ENCODE data around the gene ZBTB47. TPM values are rescaled to one million over a fixed set of nuclear protein-coding genes. Genes with fewer than 3 reads are reported as not detected.

ZBTB47 gene
- total and polyA plus RNA-seq, 10 donors: 2.1 to 22.2 (median 14.4) TPM

GRCh38 chr3:42713747-42714146 is 60.2 kb downstream of the ZBTB47 start:
- no peaks in the 10 kb centered on the region for H3K4me1 ChIP-seq
- WGBS, 5 donors: 75 to 85% (median 79%) methylated on average over 2 of the region's 2 CpGs
- no peak overlapping the region for H3K27ac ChIP-seq
- H3K9me3 ChIP-seq: no peaks in the 10 kb centered on the region
- no peak for DNase-seq
- TF ChIP-seq POLR2A (IDR thresholded peaks at IDR 0.05) (no peak), POLR2AphosphoS5 (IDR thresholded peaks at IDR 0.05) (no peak), CTCF (IDR thresholded peaks at IDR 0.05 in 8 of 11, conservative IDR thresholded peaks at IDR 0.05 in 3 of 11) (no peak)
- H3K36me3 ChIP-seq: no peaks in the 10 kb centered on the region
- H3K4me3 ChIP-seq: no peak overlapping the region
- no peaks in the 10 kb centered on the region for H3K27me3 ChIP-seq (replicated peaks in 1 of 7)
- intact Hi-C loops (cut with DNase I; ENCODE audit: low total_unique reads): no loop called here

GRCh38 chr3:42714171-42714852 is 60.8 kb downstream of the ZBTB47 start:
- no peaks in the 10 kb centered on the region for H3K36me3 ChIP-seq
- no peak overlapping the region for H3K4me3 ChIP-seq
- 82 to 89% (median 83%) methylated on average over 4 of the region's 4 CpGs for WGBS, 5 donors
- no peak overlapping the region for H3K27ac ChIP-seq
- H3K27me3 ChIP-seq (replicated peaks in 1 of 7): no peaks in the 10 kb centered on the region
- intact Hi-C loops (cut with DNase I; ENCODE audit: low total_unique reads): no loop called here
- TF ChIP-seq POLR2AphosphoS5 (IDR thresholded peaks at IDR 0.05): no peak
- no peak for TF ChIP-seq POLR2A (IDR thresholded peaks at IDR 0.05)
- TF ChIP-seq CTCF (IDR thresholded peaks at IDR 0.05 in 8 of 11, conservative IDR thresholded peaks at IDR 0.05 in 3 of 11): no peak
- H3K4me1 ChIP-seq: no peaks in the 10 kb centered on the region
- H3K9me3 ChIP-seq: no peaks in the 10 kb centered on the region
- DNase-seq: no peak

Other genes starting within 250 kb of the ZBTB47 start
- not detected for gene LYZL4, start 243.1 kb upstream of the ZBTB47 start, total RNA-seq
- under 1 TPM in 2 of 3 donors, not detected in 1; 0.45 to 0.76 TPM for gene LYZL4, start 243.1 kb upstream of the ZBTB47 start, polyA plus RNA-seq
- gene VIPR1, start 151.1 kb upstream of the ZBTB47 start, total RNA-seq: 10 to 100 TPM in 5 of 7 donors, 1 to 10 TPM in 2; 6.8 to 16.3 (median 11.9) TPM
- 1 to 10 TPM; 2.0 to 6.1 (median 5.3) TPM for gene VIPR1, start 151.1 kb upstream of the ZBTB47 start, polyA plus RNA-seq
- gene SEC22C, start 71.7 kb upstream of the ZBTB47 start, total RNA-seq: 10 to 100 TPM; 28.9 to 58.2 (median 40.8) TPM
- 10 to 100 TPM; 13.5 to 19.9 (median 17.2) TPM for gene SEC22C, start 71.7 kb upstream of the ZBTB47 start, polyA plus RNA-seq
- gene SS18L2, start 62.8 kb upstream of the ZBTB47 start, total RNA-seq: 10 to 100 TPM; 23.1 to 42.6 (median 27.1) TPM
- gene SS18L2, start 62.8 kb upstream of the ZBTB47 start, polyA plus RNA-seq: 10 to 100 TPM; 81.9 to 86.6 (median 84.5) TPM
- gene NKTR, start 53.0 kb upstream of the ZBTB47 start, total RNA-seq: 100 to 1,000 TPM in 6 of 7 donors, 10 to 100 TPM in 1; 99.2 to 258 (median 159) TPM
- 10 to 100 TPM; 19.9 to 35.8 (median 30.9) TPM for gene NKTR, start 53.0 kb upstream of the ZBTB47 start, polyA plus RNA-seq
- gene KLHL40, start 31.8 kb downstream of the ZBTB47 start, total RNA-seq: not detected
- under 1 TPM in 2 of 3 donors, not detected in 1; 0.03 to 0.17 TPM for gene KLHL40, start 31.8 kb downstream of the ZBTB47 start, polyA plus RNA-seq
- not detected for gene HHATL, start 49.1 kb downstream of the ZBTB47 start, total RNA-seq
- under 1 TPM in 2 of 3 donors, not detected in 1; 0.13 to 0.42 TPM for gene HHATL, start 49.1 kb downstream of the ZBTB47 start, polyA plus RNA-seq
- 1 to 10 TPM in 6 of 7 donors, under 1 TPM in 1; 0.70 to 3.7 (median 1.4) TPM for gene CCDC13, start 119.6 kb downstream of the ZBTB47 start, total RNA-seq
- gene CCDC13, start 119.6 kb downstream of the ZBTB47 start, polyA plus RNA-seq: under 1 TPM; 0.51 to 0.93 (median 0.70) TPM
- 10 to 100 TPM; 48.5 to 89.0 (median 58.8) TPM for gene HIGD1A, start 150.8 kb downstream of the ZBTB47 start, total RNA-seq
- 10 to 100 TPM; 39.4 to 86.6 (median 60.5) TPM for gene HIGD1A, start 150.8 kb downstream of the ZBTB47 start, polyA plus RNA-seq
- gene ACKR2, start 155.7 kb downstream of the ZBTB47 start, total RNA-seq: 1 to 10 TPM in 5 of 7 donors, under 1 TPM in 2; 0.52 to 4.4 (median 1.2) TPM
- under 1 TPM; 0.17 to 0.42 (median 0.33) TPM for gene ACKR2, start 155.7 kb downstream of the ZBTB47 start, polyA plus RNA-seq
- gene CYP8B1, start 222.2 kb downstream of the ZBTB47 start, total RNA-seq: not detected
- gene CYP8B1, start 222.2 kb downstream of the ZBTB47 start, polyA plus RNA-seq: under 1 TPM in 1 of 3 donors, not detected in 2; 0.02 TPM

Data from spleen (tissue), 11 donors.